Activated T-helper 9 cell treated with anti-CD3 and anti-CD28 coated beads, Interleukin-2, amount 50 U/mL, for 16 hours (primary cell): Measurements from ENCODE around the gene LMF1.
"Not testable (repeated sequence)": the region's sequence is repeated elsewhere in the genome, so short reads cannot be mapped to it uniquely, and the experiment has no call there.

Source experiments
- DNase-seq: peaks from one replicate; pipeline ENCODE4 v3.0.0-alpha.2; 2020; ENCODE audit warnings: low read depth

LMF1 gene

GRCh38 chr16:947922-948303 is 22.9 kb downstream of the LMF1 start:
- DNase-seq = not testable (repeated sequence)

GRCh38 chr16:947255-947921 is 23.4 kb downstream of the LMF1 start:
- DNase-seq = no peak

- DNase-seq = no peak
Observed at GRCh38 chr16:946048-946395, 24.8 kb downstream of the LMF1 start.

GRCh38 chr16:945271-946047 is 25.3 kb downstream of the LMF1 start:
- no peak for DNase-seq

GRCh38 chr16:943971-944370 is 26.8 kb downstream of the LMF1 start:
- DNase-seq = no peak

- DNase-seq = no peak
Observed at GRCh38 chr16:942436-943060, 28.2 kb downstream of the LMF1 start.

- DNase-seq = no peak
Observed at GRCh38 chr16:939941-940340, 30.8 kb downstream of the LMF1 start.

GRCh38 chr16:939311-939710 is 31.5 kb downstream of the LMF1 start:
- no peak for DNase-seq

GRCh38 chr16:938752-939151 is 32.0 kb downstream of the LMF1 start:
- no peak for DNase-seq

- DNase-seq = no peak
Observed at GRCh38 chr16:938136-938535, 32.6 kb downstream of the LMF1 start.

GRCh38 chr16:937723-938122 is 33.1 kb downstream of the LMF1 start:
- no peak for DNase-seq

GRCh38 chr16:937311-937710 is 33.5 kb downstream of the LMF1 start:
- DNase-seq = no peak

- DNase-seq = no peak
Observed at GRCh38 chr16:935684-936083, 35.1 kb downstream of the LMF1 start.

GRCh38 chr16:934178-934577 is 36.6 kb downstream of the LMF1 start:
- no peak for DNase-seq

- DNase-seq = no peak
Observed at GRCh38 chr16:933581-933980, 37.2 kb downstream of the LMF1 start.

GRCh38 chr16:932831-933330 is 37.9 kb downstream of the LMF1 start:
- no peak for DNase-seq

GRCh38 chr16:931626-932500 is 38.9 kb downstream of the LMF1 start:
- no peak for DNase-seq

GRCh38 chr16:931171-931570 is 39.6 kb downstream of the LMF1 start:
- no peak for DNase-seq

- DNase-seq = no peak
Observed at GRCh38 chr16:930511-930910, 40.3 kb downstream of the LMF1 start.

- DNase-seq = no peak
Observed at GRCh38 chr16:930076-930475, 40.7 kb downstream of the LMF1 start.

- no peak for DNase-seq
Observed at GRCh38 chr16:929227-930073, 41.3 kb downstream of the LMF1 start.
